K562 (cell line): ENCODE measurements around the gene CBX3. TPM values are rescaled to one million over a fixed set of nuclear protein-coding genes. Genes with fewer than 3 reads are reported as not detected.

Experiments
- DACH1 ChIP-seq: fragments of 450-650 bp; IDR thresholded peaks from 2 replicates; pipeline ENCODE4 v1.6.1; 2018; ENCODE audit not compliant: partially characterized antibody
- FOS ChIP-seq: IDR thresholded peaks from 3 replicates; pipeline ENCODE4 v1.6.1; 2011; ENCODE audit not compliant: insufficient read length; ENCODE audit errors: extremely low read depth
- GTF2E2 ChIP-seq: fragments of 200-800 bp; sonication (Bioruptor generic); IDR thresholded peaks from 2 replicates; pipeline ENCODE4 v1.6.1; 2016; ENCODE audit warnings: missing genetic modification characterization, missing compliant biosample characterization
- HDAC6 ChIP-seq: IDR thresholded peaks from 2 replicates; pipeline ENCODE4 v1.6.1; 2012; ENCODE audit warnings: low read depth, mild to moderate bottlenecking, control low read depth, inconsistent platforms, low read length, moderate library complexity
- KHSRP ChIP-seq: fragments of 450-650 bp; IDR thresholded peaks from 2 replicates; pipeline ENCODE4 v1.6.1; 2017
- MCM5 ChIP-seq: fragments of 450-650 bp; IDR thresholded peaks from 2 replicates; pipeline ENCODE4 v1.6.1; 2016; ENCODE audit warnings: low read depth
- MITF ChIP-seq: IDR thresholded peaks from 2 replicates; pipeline ENCODE4 v1.6.1; 2014; ENCODE audit warnings: antibody characterized with exemption
- NR3C1 ChIP-seq: sonication (generic); formaldehyde crosslinking; IDR thresholded peaks from 2 replicates; pipeline ENCODE4 v1.8.1; 2022; ENCODE audit warnings: missing genetic modification reagents
- PPARD ChIP-seq: fragments of 250-450 bp; sonication (Bioruptor Pico); IDR thresholded peaks from 2 replicates; pipeline ENCODE4 v1.8.0; 2022; ENCODE audit warnings: inconsistent platforms, mild to moderate bottlenecking, moderate library complexity
- SLC30A9 ChIP-seq: fragments of 250-450 bp; sonication (Bioruptor Pico); IDR thresholded peaks from 2 replicates; pipeline ENCODE4 v1.8.0; 2022; ENCODE audit warnings: mild to moderate bottlenecking, moderate library complexity
- SMARCA5 ChIP-seq: fragments of 450-650 bp; IDR thresholded peaks from 2 replicates; pipeline ENCODE4 v1.6.1; 2016
- SRSF9 ChIP-seq: fragments of 200-400 bp; formaldehyde crosslinking; IDR thresholded peaks from 2 replicates; pipeline ENCODE4 v1.6.1; 2017; ENCODE audit warnings: low read depth, low read length, borderline replicate concordance
- THRA ChIP-seq: fragments of 450-650 bp; IDR thresholded peaks from 2 replicates; pipeline ENCODE4 v1.6.1; 2017; ENCODE audit warnings: mild to moderate bottlenecking, moderate library complexity
- THRB ChIP-seq: fragments of 450-650 bp; formaldehyde crosslinking; conservative IDR thresholded peaks from 2 replicates; pipeline ENCODE4 v1.4.0; 2022; ENCODE audit warnings: mild to moderate bottlenecking, missing genetic modification characterization
- ZNF232 ChIP-seq: sonication (generic); formaldehyde crosslinking; IDR thresholded peaks from 2 replicates; pipeline ENCODE4 v1.8.0; 2022; ENCODE audit warnings: mild to moderate bottlenecking, missing genetic modification reagents
- ZNF384 ChIP-seq: IDR thresholded peaks from 2 replicates; pipeline ENCODE4 v1.6.1; 2012; ENCODE audit warnings: low read depth, low read length, improper control_type of control experiment
- ZNF76 ChIP-seq: fragments of 250-450 bp; sonication (Bioruptor Pico); IDR thresholded peaks from 2 replicates; pipeline ENCODE4 v1.4.0; 2020; ENCODE audit warnings: mild to moderate bottlenecking, moderate library complexity, borderline replicate concordance
- polyA plus RNA-seq, 8 experiments: library from polyadenylated mRNA; depleted of rRNA in 4 of 8; stranded (reverse) in 5 of 8; unstranded in 3 of 8; fragments of >200 nt; fragmentation: Nextera tagmentation in 2 of 8; fragmentation: Illumina TruSeq in 1 of 8; extraction: Ambion mirVana in 2 of 8; extraction: Trizol in 1 of 8; gene quantifications; 2 replicates each; pipeline versions ENCODE4 v1.2.1 to v1.2.3, GENCODE V29; 2011 to 2014; ENCODE audit warnings: inconsistent platforms in 1 of 8, missing spikeins in 1 of 8
- total RNA-seq, 7 experiments: library from RNA; depleted of rRNA in 6 of 7; stranded (reverse); fragments of >200 nt in 6 of 7; fragmentation: Illumina TruSeq in 2 of 7; extraction: Trizol in 2 of 7; gene quantifications; 2 replicates each; pipeline versions ENCODE4 v1.2.1 to v1.2.3, GENCODE V29; 2011 to 2021; ENCODE audit warnings: low replicate concordance in 1 of 7
- TF ChIP-seq, protein P1 (sequence below), 2 experiments: fragments of 450-650 bp; IDR thresholded peaks; 2 replicates each; pipeline ENCODE4 v1.6.1; 2016
- TF ChIP-seq, protein P2 (sequence below), 2 experiments: fragments of 250-450 bp in 1 of 2; fragments of 450-650 bp in 1 of 2; sonication (Bioruptor Pico) in 1 of 2; IDR thresholded peaks; 2 replicates each; pipeline versions ENCODE4 v1.6.1 to v1.8.0; 2016 to 2021; ENCODE audit warnings: mild to moderate bottlenecking in 2 of 2, moderate library complexity in 2 of 2, missing compliant biosample characterization in 1 of 2, missing genetic modification characterization in 1 of 2
- TF ChIP-seq, protein P3 (sequence below): fragments of 450-650 bp; IDR thresholded peaks from one replicate; pipeline ENCODE4 v1.6.1; 2018; ENCODE audit warnings: mild to moderate bottlenecking, moderate library complexity; ENCODE audit not compliant: partially characterized antibody

CBX3 gene
- total and polyA plus RNA-seq, 9 of the 15 experiments (the other 6 are each of a cell fraction or from before 2014, with no cell fraction given), result 198 to 413 (median 328) TPM

DNA sequence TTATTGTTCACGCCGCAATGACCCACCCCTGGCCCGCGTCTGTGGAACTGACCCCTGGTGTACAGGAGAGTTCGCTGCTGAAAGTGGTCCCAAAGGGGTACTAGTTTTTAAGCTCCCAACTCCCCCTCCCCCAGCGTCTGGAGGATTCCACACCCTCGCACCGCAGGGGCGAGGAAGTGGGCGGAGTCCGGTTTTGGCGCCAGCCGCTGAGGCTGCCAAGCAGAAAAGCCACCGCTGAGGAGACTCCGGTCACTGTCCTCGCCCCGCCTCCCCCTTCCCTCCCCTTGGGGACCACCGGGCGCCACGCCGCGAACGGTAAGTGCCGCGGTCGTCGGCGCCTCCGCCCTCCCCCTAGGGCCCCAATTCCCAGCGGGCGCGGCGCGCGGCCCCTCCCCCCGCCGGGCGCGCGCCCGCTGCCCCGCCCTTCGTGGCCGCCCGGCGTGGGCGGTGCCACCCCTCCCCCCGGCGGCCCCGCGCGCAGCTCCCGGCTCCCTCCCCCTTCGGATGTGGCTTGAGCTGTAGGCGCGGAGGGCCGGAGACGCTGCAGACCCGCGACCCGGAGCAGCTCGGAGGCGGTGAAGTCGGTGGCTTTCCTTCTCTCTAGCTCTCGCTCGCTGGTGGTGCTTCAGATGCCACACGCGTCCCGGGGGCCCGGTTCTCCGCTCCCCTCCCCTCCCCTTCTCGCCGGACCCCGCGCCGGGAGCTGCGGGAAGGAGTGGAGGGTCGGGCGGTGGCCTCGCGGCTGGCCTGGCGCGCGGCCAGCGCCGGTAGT is at the start of gene CBX3 (continued):
- TF ChIP-seq, protein P1, sequence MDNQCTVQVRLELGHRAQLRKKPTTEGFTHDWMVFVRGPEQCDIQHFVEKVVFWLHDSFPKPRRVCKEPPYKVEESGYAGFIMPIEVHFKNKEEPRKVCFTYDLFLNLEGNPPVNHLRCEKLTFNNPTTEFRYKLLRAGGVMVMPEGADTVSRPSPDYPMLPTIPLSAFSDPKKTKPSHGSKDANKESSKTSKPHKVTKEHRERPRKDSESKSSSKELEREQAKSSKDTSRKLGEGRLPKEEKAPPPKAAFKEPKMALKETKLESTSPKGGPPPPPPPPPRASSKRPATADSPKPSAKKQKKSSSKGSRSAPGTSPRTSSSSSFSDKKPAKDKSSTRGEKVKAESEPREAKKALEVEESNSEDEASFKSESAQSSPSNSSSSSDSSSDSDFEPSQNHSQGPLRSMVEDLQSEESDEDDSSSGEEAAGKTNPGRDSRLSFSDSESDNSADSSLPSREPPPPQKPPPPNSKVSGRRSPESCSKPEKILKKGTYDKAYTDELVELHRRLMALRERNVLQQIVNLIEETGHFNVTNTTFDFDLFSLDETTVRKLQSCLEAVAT (IDR thresholded peaks at IDR 0.05), result peak; percentile 81 to 84
- TF ChIP-seq HDAC6 (no peak), ZNF232 (no peak), DACH1 (no peak), ZNF384 (no peak), GTF2E2 (tag) (no peak), NR3C1 (no peak), SLC30A9 (CRISPR knock-in tag) (no peak), FOS (no peak), PPARD (no peak), SRSF9 (no peak), KHSRP (no peak), ZNF76 (CRISPR knock-in tag) (no peak), SMARCA5 (no peak), THRA (no peak), MCM5 (no peak), THRB (CRISPR knock-in tag) (peak; percentile 11; the same call in 1 of the 2 replicates), MITF (no peak)
- TF ChIP-seq, protein P2, sequence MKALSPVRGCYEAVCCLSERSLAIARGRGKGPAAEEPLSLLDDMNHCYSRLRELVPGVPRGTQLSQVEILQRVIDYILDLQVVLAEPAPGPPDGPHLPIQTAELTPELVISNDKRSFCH (CRISPR knock-in tag; IDR thresholded peaks at IDR 0.05), result no peak
- TF ChIP-seq, protein P2 (tag; IDR thresholded peaks at IDR 0.05), result no peak
- TF ChIP-seq, protein P3, sequence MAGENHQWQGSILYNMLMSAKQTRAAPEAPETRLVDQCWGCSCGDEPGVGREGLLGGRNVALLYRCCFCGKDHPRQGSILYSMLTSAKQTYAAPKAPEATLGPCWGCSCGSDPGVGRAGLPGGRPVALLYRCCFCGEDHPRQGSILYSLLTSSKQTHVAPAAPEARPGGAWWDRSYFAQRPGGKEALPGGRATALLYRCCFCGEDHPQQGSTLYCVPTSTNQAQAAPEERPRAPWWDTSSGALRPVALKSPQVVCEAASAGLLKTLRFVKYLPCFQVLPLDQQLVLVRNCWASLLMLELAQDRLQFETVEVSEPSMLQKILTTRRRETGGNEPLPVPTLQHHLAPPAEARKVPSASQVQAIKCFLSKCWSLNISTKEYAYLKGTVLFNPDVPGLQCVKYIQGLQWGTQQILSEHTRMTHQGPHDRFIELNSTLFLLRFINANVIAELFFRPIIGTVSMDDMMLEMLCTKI, result no peak
